ENCODE results near the gene LSAMP.

Gene LSAMP

DNA sequence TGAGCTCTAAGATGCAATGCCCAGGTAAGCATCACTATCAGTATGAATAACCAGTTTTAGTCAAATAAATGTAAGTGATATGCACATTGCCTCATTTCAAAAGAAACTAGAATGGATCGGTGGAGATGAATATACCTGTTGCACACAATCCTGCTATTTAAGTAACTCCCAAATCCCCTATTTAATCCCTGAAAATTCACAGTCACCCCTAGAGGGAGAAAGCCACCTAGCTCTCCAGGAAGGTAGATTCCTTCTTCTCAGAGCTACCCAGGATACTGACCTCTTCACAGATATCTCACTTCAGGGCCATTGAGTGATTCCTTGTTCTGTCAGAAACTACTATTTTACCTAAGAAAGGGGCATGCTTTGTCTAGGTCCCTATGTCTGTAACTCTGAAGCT is 11.7 kb downstream of the LSAMP start:
- in situ Hi-C loops (cut with MboI; ENCODE audit: low sequenced_read_pairs), result no loop called here

DNA sequence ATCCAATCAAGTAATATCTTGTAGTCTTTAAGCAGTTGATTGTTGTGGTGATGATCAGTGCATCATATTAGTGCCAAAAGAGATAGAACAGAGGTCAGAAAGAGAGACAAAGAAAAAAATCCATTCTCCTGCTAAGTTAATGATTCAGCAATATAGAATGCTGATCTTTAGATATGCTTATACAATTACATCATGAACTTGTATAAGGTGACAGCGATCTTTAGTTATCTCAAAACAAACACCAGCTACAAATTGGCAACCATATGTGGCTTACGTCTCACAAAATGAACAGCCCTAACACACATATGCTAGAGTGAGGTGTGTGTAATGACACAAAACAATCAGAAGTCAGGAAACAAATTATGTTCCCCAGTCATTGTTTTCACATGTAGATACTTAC is 12.5 kb downstream of the LSAMP start:
- in situ Hi-C loops (cut with MboI; ENCODE audit: low sequenced_read_pairs), result no loop called here

GRCh38 chr3:116429479-116430269 is 15.6 kb downstream of the LSAMP start:
- in situ Hi-C loops (cut with MboI; ENCODE audit: low sequenced_read_pairs), result no loop called here

- in situ Hi-C loops (cut with MboI; ENCODE audit: low sequenced_read_pairs), result no loop called here
These were observed 19.3 kb downstream of the LSAMP start for GRCh38 chr3:116426036-116426435.

DNA sequence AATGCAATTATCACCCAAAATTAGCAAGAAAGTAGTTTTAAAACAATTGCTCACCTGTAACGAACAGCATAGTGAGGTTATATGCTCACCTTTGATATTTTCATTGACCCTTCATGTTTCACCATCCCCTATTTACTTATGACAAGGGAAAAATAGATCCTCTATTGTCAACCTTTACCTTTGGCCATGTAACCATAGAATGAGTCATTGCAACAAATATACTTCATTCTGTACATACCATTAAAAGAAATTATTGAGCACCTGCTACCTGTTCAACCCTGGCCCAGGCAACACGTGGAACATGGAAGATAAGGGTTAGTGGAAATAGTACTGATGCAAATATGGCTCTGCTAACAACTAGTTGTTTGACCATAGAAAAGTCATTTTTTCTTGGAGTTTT is 20.2 kb downstream of the LSAMP start:
- in situ Hi-C loops (cut with MboI; ENCODE audit: low sequenced_read_pairs), result no loop called here

GRCh38 chr3:116423945-116424344 is 21.3 kb downstream of the LSAMP start:
- in situ Hi-C loops (cut with MboI; ENCODE audit: low sequenced_read_pairs), result no loop called here

- in situ Hi-C loops (cut with MboI; ENCODE audit: low sequenced_read_pairs), result no loop called here
These were observed 21.9 kb downstream of the LSAMP start for GRCh38 chr3:116423374-116423773.

GRCh38 chr3:116417151-116417550 is 28.1 kb downstream of the LSAMP start:
- in situ Hi-C loops (cut with MboI; ENCODE audit: low sequenced_read_pairs), result no loop called here

DNA sequence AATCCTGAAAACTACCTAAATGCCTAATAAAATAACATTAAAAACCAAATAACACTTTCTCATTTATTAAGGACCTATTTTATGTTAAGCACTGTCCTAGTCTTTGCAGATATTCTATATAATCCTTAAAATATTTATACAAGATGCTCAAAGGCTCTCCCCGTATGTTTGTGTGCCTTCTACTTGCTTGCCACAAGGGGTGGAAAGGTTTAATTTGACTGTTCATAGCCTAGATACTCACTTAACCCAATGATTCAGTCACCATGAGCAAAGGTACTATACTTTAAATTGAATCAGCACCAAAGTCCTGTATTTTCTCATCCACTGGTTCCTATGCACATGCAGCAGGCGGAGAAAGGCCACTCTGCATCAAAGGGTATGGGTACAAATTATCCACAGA is 32.0 kb downstream of the LSAMP start:
- in situ Hi-C loops (cut with MboI; ENCODE audit: low sequenced_read_pairs), result no loop called here

GRCh38 chr3:116408473-116408872 is 36.8 kb downstream of the LSAMP start:
- in situ Hi-C loops (cut with MboI; ENCODE audit: low sequenced_read_pairs), result no loop called here

DNA sequence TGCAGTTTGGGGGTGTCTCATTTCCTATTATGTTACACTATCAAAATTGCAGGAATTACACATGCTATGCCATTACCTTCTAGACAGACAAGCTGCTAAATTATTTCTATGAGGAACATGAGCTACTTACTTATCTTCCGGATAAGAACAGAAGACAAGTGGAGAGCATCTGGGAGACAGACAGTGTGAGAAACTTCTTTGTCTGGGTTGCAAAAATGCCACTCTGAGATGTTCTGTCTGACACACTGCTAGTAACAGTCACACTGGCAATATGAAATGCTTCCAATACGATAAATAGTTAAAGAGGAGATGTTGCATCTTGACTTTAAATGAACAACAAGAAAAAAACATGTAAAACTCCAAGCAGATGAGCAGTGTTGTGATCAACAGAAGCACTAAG is 40.1 kb downstream of the LSAMP start:
- in situ Hi-C loops (cut with MboI; ENCODE audit: low sequenced_read_pairs), result no loop called here

DNA sequence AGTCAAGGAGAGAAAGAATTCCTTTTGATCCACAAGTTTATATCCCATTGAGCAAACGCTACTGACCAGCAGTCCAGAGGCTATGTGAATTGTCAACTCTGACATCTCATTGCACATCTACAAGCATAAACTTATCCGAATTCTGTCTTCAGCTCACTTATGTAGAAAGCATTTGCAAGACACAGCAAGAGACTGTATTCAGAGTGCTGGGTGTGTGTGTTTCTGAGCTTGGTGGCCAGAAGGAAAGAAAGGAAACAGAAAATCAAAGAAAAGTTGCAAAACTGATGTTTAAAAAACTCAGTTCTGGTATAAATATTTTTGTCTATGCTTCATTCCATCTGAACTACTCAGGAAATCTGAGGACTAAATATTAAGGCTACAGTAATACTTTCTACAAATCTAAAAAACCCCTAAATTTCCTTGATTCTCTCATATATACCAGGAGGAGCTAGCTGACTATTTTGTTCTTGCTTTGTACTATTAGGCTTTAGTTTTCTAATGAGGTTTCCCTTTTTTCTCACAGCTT is 45.5 kb downstream of the LSAMP start:
- in situ Hi-C loops (cut with MboI; ENCODE audit: low sequenced_read_pairs), result no loop called here

- in situ Hi-C loops (cut with MboI; ENCODE audit: low sequenced_read_pairs), result no loop called here
These were observed 50.9 kb downstream of the LSAMP start for GRCh38 chr3:116394365-116394764.

GRCh38 chr3:116393199-116393598 is 52.1 kb downstream of the LSAMP start:
- in situ Hi-C loops (cut with MboI; ENCODE audit: low sequenced_read_pairs), result no loop called here

GRCh38 chr3:116392291-116392690 is 53.0 kb downstream of the LSAMP start:
- in situ Hi-C loops (cut with MboI; ENCODE audit: low sequenced_read_pairs), result no loop called here

DNA sequence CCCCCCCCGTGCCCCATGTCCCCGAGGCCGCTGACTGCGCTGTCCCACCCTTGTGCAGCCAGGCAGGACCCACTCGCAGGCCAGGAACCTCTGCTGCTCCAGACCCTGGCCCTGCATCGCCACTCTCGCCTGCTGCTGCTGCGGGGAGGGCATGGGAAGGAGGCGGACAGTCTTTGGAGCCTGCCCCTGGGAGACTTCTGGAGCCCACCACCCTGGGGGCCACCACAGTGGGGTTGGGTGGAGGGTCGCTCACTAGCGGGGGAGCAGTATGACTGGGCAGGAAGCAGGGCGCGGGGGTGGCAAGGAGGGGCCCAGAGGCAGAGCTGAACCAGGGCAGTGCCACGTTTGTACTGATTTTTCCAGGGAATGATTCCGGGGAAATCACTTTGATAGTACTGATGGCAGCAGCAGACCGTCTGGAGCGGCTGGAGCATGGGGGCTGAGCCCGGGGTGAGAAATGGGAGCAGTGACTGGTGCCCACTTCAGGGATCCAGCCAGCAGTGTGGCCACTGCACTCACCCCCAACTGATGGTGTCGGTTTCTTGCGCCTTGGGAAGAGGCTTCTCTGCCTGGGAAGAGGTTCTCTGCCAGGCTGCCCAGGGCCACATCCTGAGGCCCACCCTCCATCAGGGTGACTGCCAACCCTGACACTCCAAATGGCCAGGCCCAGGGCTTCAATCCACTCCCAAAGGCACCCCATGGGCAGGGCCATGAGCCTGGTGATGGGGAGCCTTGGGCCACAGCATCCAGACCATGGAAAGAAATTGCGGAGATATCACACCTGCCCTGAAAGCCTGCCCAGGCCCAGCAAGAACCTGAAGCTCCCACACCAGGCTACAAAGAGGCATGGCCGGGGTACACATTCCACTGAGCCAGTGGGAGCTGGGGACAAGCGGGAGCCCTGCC is 53.7 kb downstream of the LSAMP start:
- in situ Hi-C loops (cut with MboI; ENCODE audit: low sequenced_read_pairs), result no loop called here

DNA sequence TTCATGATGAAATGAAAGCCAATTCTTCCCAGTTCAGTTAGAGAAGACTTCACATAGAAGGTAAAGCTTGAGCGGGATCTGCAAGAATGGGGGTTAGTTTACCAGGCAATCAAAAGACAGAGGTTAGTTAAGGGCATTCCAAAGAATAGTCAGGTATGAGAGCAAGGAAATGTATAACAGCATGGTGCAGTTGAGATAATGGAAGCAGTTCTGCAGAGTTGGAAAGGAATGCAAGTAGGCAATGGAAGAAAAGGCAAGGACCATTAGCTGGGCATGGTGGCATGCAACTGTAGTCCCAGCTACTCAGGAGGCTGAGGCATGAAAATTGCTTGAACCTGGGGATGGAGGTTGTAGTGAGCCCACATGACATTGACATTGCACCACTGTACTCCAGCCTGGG is 55.0 kb downstream of the LSAMP start:
- in situ Hi-C loops (cut with MboI; ENCODE audit: low sequenced_read_pairs), result no loop called here

DNA sequence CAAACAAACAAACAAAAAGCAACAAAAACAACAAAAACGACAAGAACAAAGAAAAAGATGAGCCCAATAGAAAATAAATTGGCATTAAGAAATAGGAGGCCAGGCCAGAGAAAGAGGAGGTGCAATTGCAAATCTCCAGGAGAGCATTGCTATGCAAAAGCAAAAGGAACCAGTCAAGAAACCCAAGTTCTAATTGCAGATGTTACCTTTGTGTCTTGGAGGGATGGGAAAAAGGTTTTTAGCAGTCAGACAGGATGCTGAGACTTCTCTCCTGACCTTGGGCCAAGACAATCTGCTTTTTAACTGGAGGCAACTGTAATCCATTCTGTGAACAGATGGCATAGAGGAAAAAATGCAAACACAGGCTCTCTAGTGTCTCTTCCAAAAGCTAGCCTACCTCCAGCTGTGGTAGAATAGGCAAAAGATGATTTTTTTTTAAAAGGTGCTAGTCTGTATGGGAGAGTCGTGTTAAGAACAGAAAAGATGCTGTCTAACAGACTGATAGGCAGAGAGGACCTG is 56.4 kb downstream of the LSAMP start:
- in situ Hi-C loops (cut with MboI; ENCODE audit: low sequenced_read_pairs), result no loop called here

DNA sequence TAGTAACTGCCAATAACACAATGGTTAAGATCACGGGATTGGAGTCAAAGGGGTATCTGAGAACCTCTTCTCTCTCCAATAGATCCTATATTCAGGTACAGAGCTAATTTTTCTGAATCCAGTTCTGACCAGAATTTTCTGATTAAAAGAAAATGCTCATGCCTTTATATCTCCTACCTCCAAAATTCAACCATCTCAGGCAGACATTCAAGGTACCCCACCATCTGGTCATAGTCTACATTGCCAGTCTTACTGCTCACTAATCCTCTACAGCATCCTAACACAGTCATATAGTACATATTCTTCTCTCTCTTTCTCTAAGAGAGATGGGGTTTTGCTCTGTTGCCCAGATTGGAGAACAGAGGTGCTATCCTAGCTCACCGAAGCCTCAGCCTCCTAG is 59.1 kb downstream of the LSAMP start:
- in situ Hi-C loops (cut with MboI; ENCODE audit: low sequenced_read_pairs), result no loop called here

DNA sequence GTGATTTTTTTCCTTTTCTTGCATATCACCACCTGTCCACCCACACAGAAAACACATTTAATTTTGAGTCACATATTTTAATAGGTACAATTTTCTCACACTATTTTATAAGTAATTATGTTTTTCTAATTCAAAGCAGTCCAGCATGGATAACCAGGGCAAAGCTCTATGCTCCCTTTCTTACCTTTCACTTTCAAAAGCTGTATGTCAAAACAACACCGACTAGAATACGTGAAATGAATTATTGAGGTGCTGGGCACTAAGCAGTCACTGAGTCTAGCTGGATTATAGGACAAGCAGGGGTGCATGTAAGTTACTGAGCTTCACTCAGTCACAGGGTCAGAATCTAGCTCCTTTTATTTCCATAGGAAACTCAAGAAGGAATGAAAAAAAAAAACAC is 60.6 kb downstream of the LSAMP start:
- in situ Hi-C loops (cut with MboI; ENCODE audit: low sequenced_read_pairs), result no loop called here

GRCh38 chr3:116378077-116378476 is 67.2 kb downstream of the LSAMP start:
- in situ Hi-C loops (cut with MboI; ENCODE audit: low sequenced_read_pairs), result no loop called here

GRCh38 chr3:116374901-116375300 is 70.4 kb downstream of the LSAMP start:
- in situ Hi-C loops (cut with MboI; ENCODE audit: low sequenced_read_pairs), result no loop called here
